Activated CD8-positive, alpha-beta memory T cell treated with anti-CD3 and anti-CD28 coated beads for 4 hours (primary cell): ENCODE measurements around the gene LHFPL5.

Experiments used
- DNase-seq, 2 donors: peaks; one replicate each; pipeline ENCODE4 v3.0.0-alpha.2; 2020; ENCODE audit warnings: low read depth in 2 of 2

Gene LHFPL5

GRCh38 chr6:35804996-35805736 lies at the start of gene LHFPL5:
LHFPL5 (plus strand) TSS chr6:35805352; CDS start chr6:35805671, 319 bp downstream.
- no peak for DNase-seq

GRCh38 chr6:35757456-35758123 lies 47.6 kb upstream of the LHFPL5 start:
- no peak for DNase-seq

DNA sequence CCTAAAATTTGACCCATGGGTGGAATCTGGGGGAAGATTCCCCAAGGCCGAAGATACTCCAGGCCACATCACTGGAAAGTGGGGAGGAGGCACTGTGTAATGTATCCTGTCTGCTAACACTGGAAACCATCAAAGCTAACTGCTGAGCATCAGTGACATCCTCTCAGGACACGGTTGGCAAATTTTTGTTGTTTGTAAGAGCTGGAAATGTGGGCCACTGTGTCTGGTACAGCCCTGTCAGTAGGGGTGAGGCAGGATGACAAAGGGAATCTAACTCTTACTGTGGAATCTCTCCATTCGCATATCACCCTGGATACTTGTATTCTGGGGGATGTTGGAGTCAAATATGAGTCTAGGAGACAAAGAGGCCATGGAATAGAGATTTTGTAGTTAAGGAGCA lies 45.7 kb upstream of the LHFPL5 start:
- DNase-seq: no peak

DNA sequence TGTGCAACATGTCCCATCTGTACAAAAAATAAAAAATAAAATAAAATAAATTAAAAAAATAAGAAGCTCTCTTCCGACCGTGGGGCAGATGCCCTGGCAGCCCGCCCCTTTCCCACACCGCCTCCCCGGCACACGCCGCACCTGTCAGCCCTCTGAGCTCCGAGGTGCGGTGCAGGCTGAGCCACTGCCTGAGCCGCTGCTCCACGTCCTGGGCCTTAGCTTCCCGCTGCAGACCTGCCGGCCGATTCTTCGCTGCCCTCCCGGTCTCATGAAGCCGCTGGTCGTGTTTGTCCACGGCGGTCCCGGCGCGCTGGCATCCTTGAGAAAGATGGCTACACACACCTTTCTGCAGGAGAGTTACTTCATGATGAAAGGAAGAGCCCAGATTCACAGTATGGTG lies 39.4 kb upstream of the LHFPL5 start:
- DNase-seq: no peak

GRCh38 chr6:35769211-35769610 lies 35.9 kb upstream of the LHFPL5 start:
- DNase-seq: no peak

- no peak for DNase-seq
Observed at GRCh38 chr6:35771343-35771627, 33.9 kb upstream of the LHFPL5 start.

DNA sequence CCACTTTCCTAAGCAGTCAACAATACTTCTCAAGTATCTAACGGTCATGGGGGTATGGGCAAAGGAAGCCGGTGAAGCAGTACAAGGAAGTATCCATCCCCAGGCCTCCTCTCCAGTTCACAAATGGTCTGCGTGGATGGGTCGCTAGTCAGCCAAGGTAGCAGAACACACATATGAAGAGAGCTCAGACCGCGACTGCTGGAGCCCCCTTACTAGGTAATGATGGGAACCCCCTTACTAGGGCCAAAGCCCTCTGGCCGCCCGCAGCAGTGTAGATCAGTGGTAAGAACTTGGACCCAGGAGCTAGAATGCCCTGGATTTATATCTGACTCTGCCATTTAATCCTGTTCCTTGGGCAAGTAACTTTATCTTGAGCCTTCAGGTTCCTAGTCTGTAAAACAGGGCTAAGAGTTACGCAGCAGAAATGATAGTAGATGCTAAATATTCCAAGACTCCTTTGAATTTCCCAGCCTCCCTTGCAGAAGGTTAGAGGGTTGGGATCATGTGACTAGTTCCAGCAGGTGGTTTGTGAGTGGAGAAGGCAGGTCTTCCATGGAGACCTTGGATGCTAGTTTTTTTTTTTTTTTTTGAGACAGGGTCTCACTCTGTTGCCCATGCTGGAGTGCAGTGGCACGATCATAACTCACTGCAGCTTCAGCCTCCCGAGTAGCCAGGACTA lies 30.9 kb upstream of the LHFPL5 start:
- DNase-seq: no peak

DNA sequence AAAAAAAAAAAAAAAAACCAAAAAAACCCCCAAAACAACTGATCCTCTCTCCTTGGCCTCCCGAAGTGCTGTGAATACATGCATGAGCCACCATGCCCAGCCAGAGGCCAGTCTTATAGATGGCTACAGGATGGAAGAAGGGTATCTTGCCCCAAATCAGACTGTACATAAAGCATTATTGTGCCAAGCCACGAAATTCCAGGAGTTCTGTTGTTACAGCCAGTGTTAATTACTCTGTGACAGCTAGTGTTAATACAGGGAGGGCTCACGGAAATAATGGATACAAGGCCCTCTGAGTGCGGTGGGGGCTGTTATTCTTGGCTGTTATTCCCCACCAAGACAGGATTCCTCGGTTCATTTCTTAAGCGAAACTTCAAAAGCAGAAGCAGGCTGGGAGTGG lies 30.1 kb upstream of the LHFPL5 start:
- DNase-seq: no peak

DNA sequence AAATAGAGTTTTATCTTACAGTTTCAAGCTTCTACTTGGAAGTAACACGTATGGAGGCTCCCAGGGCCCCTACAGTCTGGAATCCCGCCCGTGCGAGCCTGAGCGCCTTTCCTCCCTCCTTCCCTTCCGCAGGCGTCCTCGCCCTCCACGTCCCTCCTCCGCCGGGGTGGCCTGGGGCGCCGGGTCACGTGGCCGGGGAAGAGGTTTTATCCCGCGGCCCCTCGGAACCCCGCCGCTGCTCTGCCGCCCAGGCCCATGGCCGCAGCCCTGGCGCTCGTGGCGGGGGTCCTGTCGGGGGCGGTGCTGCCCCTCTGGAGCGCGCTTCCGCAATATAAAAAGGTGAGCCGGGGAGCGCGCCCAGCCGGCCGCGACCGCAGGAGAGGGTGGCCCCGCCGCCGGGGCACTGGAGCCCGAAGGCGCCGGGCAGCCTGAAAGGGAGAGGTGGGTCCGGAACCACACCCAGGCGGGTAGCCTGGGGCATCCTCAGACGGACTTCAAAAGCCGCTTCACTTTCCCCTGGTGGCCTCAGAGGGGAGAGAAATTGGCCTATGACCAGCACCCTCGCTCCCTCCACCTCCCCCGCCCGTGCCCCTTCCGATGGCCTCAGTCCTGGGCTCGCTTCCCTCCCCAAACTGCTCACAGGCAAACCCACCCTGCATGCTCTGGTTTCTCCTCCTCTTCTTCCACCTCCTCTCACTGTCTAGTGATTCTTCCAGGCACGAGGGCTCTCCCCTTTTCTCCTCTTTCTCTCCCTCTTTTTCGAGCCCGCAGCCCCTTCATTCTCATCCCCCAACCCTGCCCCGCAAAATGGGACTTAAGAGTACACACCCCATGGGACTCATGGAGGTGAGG lies 28.6 kb upstream of the LHFPL5 start, which contains the start of gene CLPSL2:
CLPSL2 (plus strand) TSS at position 235 of the 852 bp plus-strand sequence; CDS start at position 256, 21 bp downstream.
- DNase-seq: no peak

GRCh38 chr6:35777356-35778102 lies 27.6 kb upstream of the LHFPL5 start:
- no peak for DNase-seq

GRCh38 chr6:35778437-35778836 lies 26.7 kb upstream of the LHFPL5 start:
- DNase-seq: no peak

GRCh38 chr6:35780719-35781118 lies 24.4 kb upstream of the LHFPL5 start, which contains the start of gene CLPSL1:
CLPSL1 (plus strand) TSS chr6:35781019; CDS start chr6:35781111, 92 bp downstream.
- DNase-seq: no peak

DNA sequence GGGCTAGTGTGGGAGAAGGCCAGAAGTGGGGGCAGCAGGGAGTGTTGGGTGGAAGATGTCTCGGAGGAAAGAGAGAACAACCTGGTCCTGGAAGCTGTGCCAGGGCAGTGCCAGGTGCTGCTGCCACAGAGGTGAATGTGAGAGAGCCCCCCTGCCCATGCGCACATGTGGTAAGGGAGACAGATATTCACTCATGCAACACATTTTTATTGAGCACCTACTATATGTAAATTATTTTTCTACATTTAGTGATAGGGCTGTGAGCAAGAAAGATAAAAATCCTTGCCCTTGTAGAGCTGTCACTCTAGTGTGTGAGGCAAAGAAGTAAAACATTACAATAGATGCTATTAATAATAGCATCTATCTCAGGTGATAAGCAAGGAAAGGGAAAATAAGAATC lies 23.9 kb upstream of the LHFPL5 start:
- DNase-seq: no peak

- no peak for DNase-seq
Observed at GRCh38 chr6:35782424-35782823, 22.7 kb upstream of the LHFPL5 start.

GRCh38 chr6:35784200-35784599 lies 21.0 kb upstream of the LHFPL5 start:
- no peak for DNase-seq

DNA sequence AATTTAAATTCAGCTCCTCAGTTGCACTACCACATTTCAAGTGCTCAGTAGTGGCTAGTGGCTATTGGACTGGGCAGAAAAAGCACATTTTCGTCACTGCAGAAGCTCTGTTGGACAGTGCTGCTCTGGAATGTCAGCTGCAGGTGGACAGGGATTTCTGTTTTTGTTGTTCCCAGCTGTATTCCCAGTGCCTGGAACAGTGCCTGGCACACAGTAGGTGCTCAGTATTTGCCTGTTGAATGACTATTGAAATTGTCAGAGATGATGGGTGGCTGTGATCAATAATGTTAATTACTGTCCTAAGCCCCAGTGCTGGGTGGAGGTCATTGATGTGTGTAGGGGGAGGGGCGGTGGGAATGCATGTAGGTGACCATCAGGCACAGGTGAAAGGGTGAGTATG lies 18.9 kb upstream of the LHFPL5 start:
- no peak for DNase-seq

DNA sequence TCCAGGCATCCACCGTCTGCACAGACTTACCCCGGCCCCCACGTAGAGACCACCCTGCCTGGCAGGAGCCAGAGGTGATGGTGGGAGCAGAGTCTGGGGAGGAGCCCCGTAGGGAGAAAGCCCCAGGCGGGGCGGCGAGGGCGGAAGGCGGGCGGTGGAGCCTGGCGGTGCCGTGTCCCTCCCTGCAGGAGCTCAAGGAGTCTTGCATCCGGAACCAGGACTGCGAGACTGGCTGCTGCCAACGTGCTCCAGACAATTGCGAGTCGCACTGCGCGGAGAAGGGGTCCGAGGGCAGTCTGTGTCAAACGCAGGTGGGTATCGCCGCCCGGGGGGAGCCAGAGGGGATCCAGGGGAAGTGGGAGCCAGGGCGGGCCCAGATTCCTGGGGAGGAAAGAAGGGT lies 18.3 kb upstream of the LHFPL5 start:
- no peak for DNase-seq

DNA sequence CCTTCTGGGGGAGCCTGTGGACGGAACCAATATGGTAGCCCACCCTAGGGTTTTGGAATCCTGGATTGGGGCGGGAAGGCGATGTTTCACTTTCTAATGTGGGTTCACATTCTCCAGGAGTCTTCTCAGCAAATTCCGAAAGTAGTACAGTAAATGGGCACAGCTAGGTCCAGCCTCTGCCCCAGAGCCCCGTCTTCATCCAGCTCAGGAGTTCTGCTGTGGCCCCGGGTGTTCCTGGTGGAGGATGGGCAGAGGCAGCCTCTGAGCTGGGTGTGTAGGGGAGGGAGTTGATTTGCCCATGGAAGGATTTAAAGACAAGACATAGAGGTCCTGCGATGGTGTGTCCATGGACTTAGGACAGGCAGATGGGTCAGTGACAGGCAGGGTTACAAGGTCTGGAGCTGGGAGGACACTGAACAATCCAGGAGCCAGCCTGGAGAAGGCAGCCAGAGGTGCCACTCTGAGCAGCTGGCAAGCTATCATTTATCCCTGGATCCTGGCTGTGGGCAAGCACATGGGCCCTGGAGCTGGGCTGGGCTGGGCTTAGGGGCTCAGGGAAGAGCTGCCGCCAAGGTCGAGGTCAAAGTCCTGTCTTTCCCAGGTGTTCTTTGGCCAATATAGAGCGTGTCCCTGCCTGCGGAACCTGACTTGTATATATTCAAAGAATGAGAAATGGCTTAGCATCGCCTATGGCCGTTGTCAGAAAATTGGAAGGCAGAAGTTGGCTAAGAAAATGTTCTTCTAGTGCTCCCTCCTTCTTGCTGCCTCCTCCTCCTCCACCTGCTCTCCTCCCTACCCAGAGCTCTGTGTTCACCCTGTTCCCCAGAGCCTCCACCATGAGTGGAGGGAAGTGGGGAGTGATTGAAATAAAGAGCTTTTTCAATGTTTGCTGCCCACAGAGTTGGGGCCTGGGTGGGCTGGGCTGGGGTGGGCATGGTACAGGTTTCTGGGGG lies 17.6 kb upstream of the LHFPL5 start:
- no peak for DNase-seq

DNA sequence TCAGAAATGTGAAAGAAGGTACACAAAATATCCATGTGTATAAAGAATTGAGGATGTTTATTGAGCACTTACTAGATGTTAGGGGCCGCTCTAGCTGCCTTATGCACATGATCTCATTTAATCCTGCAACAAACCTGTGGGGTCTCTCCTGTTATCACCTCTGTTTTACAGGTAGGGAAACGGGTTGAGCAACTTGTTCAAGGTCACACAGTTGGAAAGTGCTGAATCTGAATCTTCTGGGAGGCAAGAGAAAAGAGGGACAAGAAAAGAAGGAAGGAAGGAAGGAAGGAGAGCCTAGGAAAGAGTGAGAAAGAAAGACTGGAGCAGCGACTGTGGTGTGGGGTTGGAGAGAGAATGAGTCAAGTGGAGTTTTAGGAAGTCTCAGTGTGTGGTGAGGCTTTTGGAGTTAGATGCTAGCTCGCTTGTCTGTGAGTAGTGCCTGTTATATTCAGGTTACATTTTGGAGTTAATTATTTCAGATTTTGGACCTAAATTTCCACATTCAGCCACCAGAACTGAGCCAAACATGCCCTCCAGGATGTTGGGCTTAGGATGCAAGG lies 16.6 kb upstream of the LHFPL5 start:
- no peak for DNase-seq

- no peak for DNase-seq
Observed at GRCh38 chr6:35790683-35791082, 14.5 kb upstream of the LHFPL5 start.
